Measurements from ENCODE around the gene ALKBH5. TPM values are rescaled to one million over a fixed set of nuclear protein-coding genes. Genes with fewer than 3 reads are reported as not detected.

The ALKBH5 gene
- total and polyA plus RNA-seq, 2 of the 8 experiments (the other 6 are each of a cell fraction or from before 2014, with no cell fraction given) = 63.7 to 86.4 TPM

- H4K20me1 ChIP-seq (replicated peaks in 1 of 2; ENCODE audit: control insufficient read depth in 1 of 2, insufficient read depth in 2 of 2, low read length in 2 of 2) = peaks cover 29 to 39% of the 10 kb centered on the region in 2 experiments
- peaks cover 18% of the 10 kb centered on the region for H3K23me2 ChIP-seq (ENCODE audit: low read depth, low read length)
- H3K36me3 ChIP-seq (ENCODE audit: control insufficient read depth in 2 of 4, insufficient read depth in 4 of 4, low read length in 3 of 4) = peaks cover 3 to 17% (median 9%) of the 10 kb centered on the region in 4 experiments; a peak in 5 of 8 replicates
- no peak overlapping the region for H3K14ac ChIP-seq (ENCODE audit: insufficient read length)
- peaks cover 31% of the 10 kb centered on the region for H3K79me1 ChIP-seq (ENCODE audit: low read depth, low read length)
- WGBS, 2 experiments (ENCODE audit: extremely low coverage in 1 of 2, insufficient coverage in 1 of 2, insufficient read length in 1 of 2, insufficient replicate concordance in 2 of 2, low coverage in 1 of 2, low lambda C conversion rate in 2 of 2, missing lambda C conversion rate in 1 of 2) = 88% methylated on average over 10 of the region's 10 CpGs; no CpG with 5 or more reads in 1 of the 2 experiments
- H3K56ac ChIP-seq (replicated peaks; ENCODE audit: insufficient read length, low read depth, low read length) = no peak overlapping the region
- no peaks in the 10 kb centered on the region for H3K9me3 ChIP-seq (ENCODE audit: insufficient read depth in 2 of 2, low read depth in 1 of 2, low read length in 1 of 2)
- H3K27ac ChIP-seq (ENCODE audit: low read depth, low read length) = no peak overlapping the region
- peak overlapping the region in 1 of 4 experiments; percentile 34; a peak in 1 of 7 replicates for H3K9ac ChIP-seq (replicated peaks in 1 of 4; ENCODE audit: extremely low read depth in 1 of 4, low read depth in 3 of 4, low read length in 3 of 4)
- no peak overlapping the region for H3K23ac ChIP-seq (ENCODE audit: insufficient read length)
- peak overlapping the region; percentile 68 to 99 for H3K4me2 ChIP-seq (ENCODE audit: insufficient read depth in 1 of 2, low read depth in 2 of 2, low read length in 2 of 2)
- no peak overlapping the region for H2BK120ac ChIP-seq (replicated peaks; ENCODE audit: low read depth, low read length)
- peaks cover 5 to 25% (median 8%) of the 10 kb centered on the region in 4 experiments; a peak in 6 of 7 replicates for H3K4me1 ChIP-seq (replicated peaks in 1 of 4; ENCODE audit: control insufficient read depth in 3 of 4, insufficient read depth in 4 of 4, low read length in 3 of 4)
- ChIA-PET CTCF (ENCODE audit: partially characterized antibody) (interaction anchor here (0.7 to 11.2 kb wide), 7 partner anchors 8 to 63 kb away, joined by 3 to 122 read pairs (median 4); no protein-coding TSS in a partner anchor), POLR2A (ENCODE audit: partially characterized antibody) (interaction anchor here (0.9 to 5.1 kb wide), 8 partner anchors 10 to 92 kb away, joined by 3 to 34 read pairs (median 4); no protein-coding TSS in a partner anchor)
- H3K79me2 ChIP-seq (ENCODE audit: control insufficient read depth in 1 of 2, insufficient read depth in 2 of 2, low read length in 2 of 2) = peaks cover 46 to 65% of the 10 kb centered on the region in 2 experiments
- H2BK5ac ChIP-seq (ENCODE audit: low read depth, low read length) = no peak overlapping the region
- H2BK15ac ChIP-seq (ENCODE audit: low read length) = no peak overlapping the region
- no peaks in the 10 kb centered on the region for H3K27me3 ChIP-seq (replicated peaks in 1 of 4; ENCODE audit: control insufficient read depth in 3 of 4, extremely low read depth in 1 of 4, insufficient read depth in 3 of 4, low read length in 3 of 4)
- no peak overlapping the region for H2BK20ac ChIP-seq (ENCODE audit: low read length)
- H3K18ac ChIP-seq (ENCODE audit: extremely low read depth, low read length) = no peak overlapping the region
- no peak overlapping the region for H2AFZ ChIP-seq (ENCODE audit: low read length)
- H4K5ac ChIP-seq (ENCODE audit: insufficient read length, low read depth, low read length) = no peak overlapping the region
- DNase-seq (ENCODE audit: low read depth in 1 of 2, low spot score in 2 of 2) (no peak), FAIRE-seq (no peak)
- no peak overlapping the region for H4K8ac ChIP-seq (ENCODE audit: extremely low read depth, insufficient read depth, low read length)
- H3K4ac ChIP-seq (replicated peaks; ENCODE audit: insufficient read length, low read depth, low read length) = no peak overlapping the region
- no peak overlapping the region for H2AK5ac ChIP-seq (ENCODE audit: low read depth, low read length)
- H3K4me3 ChIP-seq (ENCODE audit: extremely low read depth in 1 of 4, insufficient read depth in 2 of 4, low read depth in 3 of 4, low read length in 4 of 4) = peak overlapping the region; percentile 52 to 87 (median 80); a peak in 6 of 8 replicates
- H4K91ac ChIP-seq (replicated peaks; ENCODE audit: insufficient read length, low read length) = no peak overlapping the region
- H2BK12ac ChIP-seq (ENCODE audit: low read depth, low read length) = no peak overlapping the region
- TF ChIP-seq SRF (IDR thresholded peaks at IDR 0.05; ENCODE audit: low read depth, low read length) = no peak
- no peak for TF ChIP-seq CREB1 (IDR thresholded peaks at IDR 0.05)
- no peak for TF ChIP-seq EGR1 (IDR thresholded peaks at IDR 0.05; ENCODE audit: borderline replicate concordance, low read depth, low read length)
- no peak for TF ChIP-seq RFX5 (IDR thresholded peaks at IDR 0.05; ENCODE audit: borderline replicate concordance, low read depth, low read length)
- TF ChIP-seq CTCF (IDR thresholded peaks at IDR 0.05; ENCODE audit: control extremely low read depth in 1 of 3, insufficient read depth in 1 of 3, low read depth in 1 of 3, low read length in 3 of 3) = no peak
- no peak for TF ChIP-seq CEBPB (IDR thresholded peaks at IDR 0.05; ENCODE audit: low read depth, low read length)
- no peak for TF ChIP-seq CHD1 (IDR thresholded peaks at IDR 0.05; ENCODE audit: low read depth, low read length)
- no peak for TF ChIP-seq RBBP5 (IDR thresholded peaks at IDR 0.05; ENCODE audit: borderline replicate concordance, low read depth, low read length)
- no peak for TF ChIP-seq SIX5 (IDR thresholded peaks at IDR 0.05; ENCODE audit: low read depth, low read length)
Observed at GRCh38 chr17:18185832-18186626, 2.4 kb downstream of the ALKBH5 start.
